KOPT-K1 (cell line): ENCODE results near the gene PIGN.

Experiments used
- H3K27ac ChIP-seq: fragments of 200-600 bp; sonication (generic); 2 replicates; pipeline ENCODE4 v1.5.1; 2016; ENCODE audit warnings: antibody characterized with exemption, mild to moderate bottlenecking, low read depth, low read length; ENCODE audit not compliant: poor library complexity, severe bottlenecking
- H3K36me3 ChIP-seq: fragments of 200-600 bp; sonication (generic); 2 replicates; pipeline ENCODE4 v1.5.1; 2017; ENCODE audit warnings: antibody characterized with exemption, mild to moderate bottlenecking, low read length, moderate library complexity; ENCODE audit not compliant: insufficient read depth
- H3K9me3 ChIP-seq: fragments of 200-600 bp; sonication (generic); 2 replicates; pipeline ENCODE4 v1.5.1; 2017; ENCODE audit warnings: antibody characterized with exemption, low read length, mild to moderate bottlenecking; ENCODE audit not compliant: insufficient read depth, poor library complexity, severe bottlenecking

The PIGN gene

DNA sequence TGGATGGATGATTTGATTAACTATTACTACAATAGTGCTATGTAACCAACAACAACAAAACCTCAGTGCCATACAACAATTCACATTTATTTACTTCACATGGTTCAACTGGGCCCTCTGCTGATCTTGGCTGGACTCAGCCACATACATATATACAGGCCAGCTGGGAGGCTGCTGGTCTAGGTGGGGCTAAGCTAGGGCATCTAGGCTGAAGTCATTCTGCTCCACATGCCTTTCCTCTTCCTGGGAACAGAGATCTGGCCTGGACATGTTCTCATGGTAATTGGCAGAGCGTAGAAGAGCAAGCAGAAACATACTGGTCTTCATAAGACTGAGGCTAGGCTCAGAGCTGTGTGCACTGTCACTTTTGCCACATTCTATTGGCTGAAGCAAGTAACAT is 191.2 kb downstream of the PIGN start:
- Histone ChIP-seq H3K27ac (no peak overlapping the region), H3K9me3 (peaks cover 9% of the 10 kb centered on the region), H3K36me3 (no peaks in the 10 kb centered on the region)

DNA sequence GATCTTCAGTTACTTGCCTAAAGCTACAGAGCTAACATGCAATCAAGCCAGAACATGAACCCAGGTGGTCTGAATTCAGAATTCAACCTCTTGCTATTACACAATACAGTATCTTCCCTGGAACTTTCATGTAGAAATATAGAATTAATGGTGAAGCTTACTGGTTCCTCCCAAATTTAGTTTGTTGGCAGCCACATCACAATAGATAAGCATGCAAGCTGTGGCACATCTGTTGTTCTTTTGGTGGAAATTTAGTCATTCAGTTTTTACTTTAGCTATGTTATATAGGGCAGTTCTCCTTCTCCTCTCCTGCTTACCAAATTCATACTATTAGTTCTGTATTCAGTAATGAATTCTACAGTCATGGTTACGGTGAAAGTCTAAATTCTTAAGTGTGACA is 193.0 kb downstream of the PIGN start:
- Histone ChIP-seq H3K27ac (no peak overlapping the region), H3K36me3 (no peaks in the 10 kb centered on the region)

DNA sequence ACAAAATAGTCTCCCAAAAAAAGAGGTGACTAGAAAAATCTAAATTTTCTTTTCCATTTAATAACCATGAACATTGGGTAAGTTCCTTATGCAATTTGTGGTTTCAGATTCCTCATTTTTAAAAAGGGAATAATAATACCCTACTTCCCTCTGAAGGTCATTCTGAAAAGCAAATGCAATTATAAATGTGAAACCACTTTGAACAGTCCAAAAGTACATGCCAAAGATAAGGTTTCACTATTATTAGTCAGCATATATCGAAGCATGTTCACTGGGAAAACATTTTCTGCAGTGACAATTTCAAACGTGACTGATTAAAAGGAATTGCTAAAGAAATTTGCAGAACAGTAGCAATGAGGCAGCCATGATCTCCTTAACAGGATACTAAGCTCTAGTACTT is 193.9 kb downstream of the PIGN start:
- H3K27ac ChIP-seq: no peak overlapping the region
- H3K9me3 ChIP-seq: no peaks in the 10 kb centered on the region
- no peaks in the 10 kb centered on the region for H3K36me3 ChIP-seq

More for the DNA sequence above, 193.0 kb downstream of the PIGN start:
- no peaks in the 10 kb centered on the region for H3K9me3 ChIP-seq

DNA sequence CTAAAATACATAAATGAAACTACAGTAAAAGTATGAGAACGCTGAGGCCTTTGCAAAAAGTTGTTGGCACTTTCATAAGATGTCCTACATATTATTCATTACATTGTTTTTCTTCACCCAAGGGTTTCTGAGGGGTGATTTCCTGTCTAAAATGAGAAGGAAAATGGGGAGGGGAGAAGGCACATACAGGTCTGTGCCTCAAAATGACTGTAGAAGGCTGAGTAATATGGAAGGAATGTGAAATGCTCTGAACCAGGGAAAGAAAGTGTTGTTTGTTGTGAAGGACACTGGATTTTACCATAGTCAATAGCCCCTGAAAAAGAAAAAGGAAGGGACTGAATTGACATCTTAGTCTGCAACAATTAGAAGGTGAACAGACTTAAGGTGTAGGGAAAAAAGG is 194.6 kb downstream of the PIGN start:
- H3K36me3 ChIP-seq: no peaks in the 10 kb centered on the region
- no peak overlapping the region for H3K27ac ChIP-seq
- no peaks in the 10 kb centered on the region for H3K9me3 ChIP-seq

DNA sequence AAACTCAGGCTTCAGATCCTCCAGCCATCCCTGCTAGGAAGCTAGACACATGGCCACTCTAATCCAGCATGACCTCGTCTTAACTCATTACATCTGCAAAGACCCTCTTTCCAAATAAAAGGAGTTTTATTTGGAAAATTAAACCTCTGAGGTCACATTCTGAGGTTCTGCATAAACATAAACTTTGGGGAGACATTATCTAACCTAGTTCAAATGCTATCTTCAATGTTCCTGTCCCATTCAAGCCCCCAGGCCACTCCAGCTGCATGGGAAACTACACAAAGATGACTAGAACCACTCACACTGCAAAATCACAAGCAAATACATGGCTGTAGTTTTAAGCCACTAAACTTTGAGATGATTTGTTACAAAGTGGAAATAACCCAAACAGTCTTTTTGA is 195.0 kb downstream of the PIGN start:
- H3K27ac ChIP-seq: no peak overlapping the region

DNA sequence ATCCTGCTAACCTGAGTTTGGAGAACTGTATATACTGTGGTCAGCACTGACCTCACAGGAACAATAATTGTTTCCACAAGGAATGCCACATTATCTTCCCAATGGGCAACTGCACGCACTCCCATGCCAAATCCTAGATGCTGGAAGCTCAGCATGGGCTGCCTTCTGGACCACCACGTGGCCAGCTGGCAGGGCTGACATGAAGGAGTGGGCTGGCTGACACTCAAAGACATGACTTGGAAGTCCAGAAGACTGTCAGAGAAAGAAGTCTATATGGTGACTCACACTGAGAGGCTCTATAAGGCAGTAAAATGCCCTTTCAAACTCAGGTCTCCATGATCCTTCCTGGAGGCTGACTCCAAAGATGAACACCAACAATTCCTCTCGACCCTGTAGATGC is 195.7 kb downstream of the PIGN start:
- Histone ChIP-seq H3K27ac (no peak overlapping the region), H3K9me3 (no peaks in the 10 kb centered on the region), H3K36me3 (no peaks in the 10 kb centered on the region)

More for the DNA sequence above, 195.0 kb downstream of the PIGN start:
- Histone ChIP-seq H3K36me3 (no peaks in the 10 kb centered on the region), H3K9me3 (no peaks in the 10 kb centered on the region)
